ENCODE data around the gene CAMSAP3.
"Not testable (repeated sequence)": the region's sequence is repeated elsewhere in the genome, so short reads cannot be mapped to it uniquely, and the experiment has no call there.

CAMSAP3 gene

GRCh38 chr19:7565332-7565731 lies 30.3 kb upstream of the CAMSAP3 start:
- no peaks in the 10 kb centered on the region for H3K4me1 ChIP-seq
- DNase-seq: no peak
- H3K4me3 ChIP-seq (ENCODE audit: low read depth, low read length): no peak overlapping the region
- no peaks in the 10 kb centered on the region for H3K9me3 ChIP-seq
- H3K27me3 ChIP-seq: no peaks in the 10 kb centered on the region
- H3K36me3 ChIP-seq: no peaks in the 10 kb centered on the region
- no peak for TF ChIP-seq CTCF (IDR thresholded peaks at IDR 0.05; ENCODE audit: low read depth, low read length)

GRCh38 chr19:7570761-7571160 lies 24.9 kb upstream of the CAMSAP3 start:
- no peak for DNase-seq
- no peaks in the 10 kb centered on the region for H3K9me3 ChIP-seq
- no peak overlapping the region for H3K4me3 ChIP-seq (ENCODE audit: low read depth, low read length)
- H3K36me3 ChIP-seq: no peaks in the 10 kb centered on the region
- H3K27me3 ChIP-seq: peaks cover 2% of the 10 kb centered on the region; the same call in 1 of the 2 replicates
- no peaks in the 10 kb centered on the region for H3K4me1 ChIP-seq
- TF ChIP-seq CTCF (IDR thresholded peaks at IDR 0.05; ENCODE audit: low read depth, low read length): no peak

- H3K4me1 ChIP-seq: no peaks in the 10 kb centered on the region
- H3K36me3 ChIP-seq: no peaks in the 10 kb centered on the region
- no peak overlapping the region for H3K4me3 ChIP-seq (ENCODE audit: low read depth, low read length)
- H3K9me3 ChIP-seq: no peaks in the 10 kb centered on the region
- DNase-seq: no peak
- no peak for TF ChIP-seq CTCF (IDR thresholded peaks at IDR 0.05; ENCODE audit: low read depth, low read length)
- peaks cover 40% of the 10 kb centered on the region for H3K27me3 ChIP-seq
Measured at GRCh38 chr19:7575434-7576040, 20.1 kb upstream of the CAMSAP3 start.

- not testable (repeated sequence) for H3K9me3 ChIP-seq; H3K4me3 ChIP-seq (ENCODE audit: low read depth, low read length); H3K4me1 ChIP-seq; DNase-seq; H3K36me3 ChIP-seq
- H3K27me3 ChIP-seq: peaks cover 58% of the 10 kb centered on the region
Measured at GRCh38 chr19:7577422-7577821, 18.2 kb upstream of the CAMSAP3 start.

GRCh38 chr19:7578127-7578526 lies 17.5 kb upstream of the CAMSAP3 start:
- H3K4me1 ChIP-seq: no peaks in the 10 kb centered on the region
- DNase-seq: no peak
- H3K36me3 ChIP-seq: no peaks in the 10 kb centered on the region
- H3K9me3 ChIP-seq: no peaks in the 10 kb centered on the region
- no peak overlapping the region for H3K4me3 ChIP-seq (ENCODE audit: low read depth, low read length)
- H3K27me3 ChIP-seq: peaks cover 59% of the 10 kb centered on the region
- TF ChIP-seq CTCF (IDR thresholded peaks at IDR 0.05; ENCODE audit: low read depth, low read length): no peak

- H3K9me3 ChIP-seq: no peaks in the 10 kb centered on the region
- no peak for TF ChIP-seq CTCF (IDR thresholded peaks at IDR 0.05; ENCODE audit: low read depth, low read length)
- H3K36me3 ChIP-seq: no peaks in the 10 kb centered on the region
- H3K4me3 ChIP-seq (ENCODE audit: low read depth, low read length): no peak overlapping the region
- no peak for DNase-seq
- H3K27me3 ChIP-seq: peaks cover 61% of the 10 kb centered on the region
- H3K4me1 ChIP-seq: no peaks in the 10 kb centered on the region
Measured at GRCh38 chr19:7579182-7579581, 16.5 kb upstream of the CAMSAP3 start.

GRCh38 chr19:7582446-7582845 lies 13.2 kb upstream of the CAMSAP3 start:
- no peaks in the 10 kb centered on the region for H3K9me3 ChIP-seq
- no peak for TF ChIP-seq CTCF (IDR thresholded peaks at IDR 0.05; ENCODE audit: low read depth, low read length)
- DNase-seq: no peak
- H3K4me1 ChIP-seq: no peaks in the 10 kb centered on the region
- peaks cover 55% of the 10 kb centered on the region for H3K27me3 ChIP-seq
- H3K36me3 ChIP-seq: no peaks in the 10 kb centered on the region
- no peak overlapping the region for H3K4me3 ChIP-seq (ENCODE audit: low read depth, low read length)
